H9 (cell line): Measurements from ENCODE around the gene ARHGAP27. TPM values are rescaled to one million over a fixed set of nuclear protein-coding genes. Genes with fewer than 3 reads are reported as not detected.

ENCODE experiments used
- DNase-seq: peaks from one replicate; pipeline ENCODE4 v3.0.0-alpha.2; 2017
- H2AFZ ChIP-seq: one replicate; pipeline ENCODE4 v1.6.1; 2013; ENCODE audit warnings: mild to moderate bottlenecking, low read length, control low read depth, moderate library complexity
- H2AK5ac ChIP-seq: 2 replicates; pipeline ENCODE4 v1.6.1; 2013; ENCODE audit warnings: low read length, control low read depth, mixed read lengths; ENCODE audit not compliant: insufficient read length
- H2BK120ac ChIP-seq: one replicate; pipeline ENCODE4 v1.6.1; 2013; ENCODE audit warnings: low read depth, mild to moderate bottlenecking, low read length, control low read depth, inconsistent platforms; ENCODE audit not compliant: poor library complexity, severe bottlenecking
- H2BK12ac ChIP-seq: 2 replicates; pipeline ENCODE4 v1.6.1; 2013; ENCODE audit warnings: low read length, control low read depth, mixed read lengths, low read depth; ENCODE audit not compliant: insufficient read length
- H2BK15ac ChIP-seq: 2 replicates; pipeline ENCODE4 v1.6.1; 2013; ENCODE audit warnings: low read depth, low read length, control low read depth
- H2BK20ac ChIP-seq: one replicate; pipeline ENCODE4 v1.6.1; 2013; ENCODE audit warnings: low read depth, mild to moderate bottlenecking, low read length, control low read depth, inconsistent platforms; ENCODE audit not compliant: poor library complexity, severe bottlenecking
- H2BK5ac ChIP-seq: 2 replicates; pipeline ENCODE4 v1.6.1; 2013; ENCODE audit warnings: low read length, control low read depth, mixed read lengths; ENCODE audit not compliant: insufficient read length
- H3K14ac ChIP-seq: 2 replicates; pipeline ENCODE4 v1.6.1; 2013; ENCODE audit warnings: low read length, control low read depth; ENCODE audit not compliant: insufficient read depth
- H3K18ac ChIP-seq: 2 replicates; pipeline ENCODE4 v1.6.1; 2013; ENCODE audit warnings: low read depth, mild to moderate bottlenecking, mixed read lengths, low read length, control low read depth; ENCODE audit not compliant: insufficient read length
- H3K23ac ChIP-seq: 2 replicates; pipeline ENCODE4 v1.6.1; 2013; ENCODE audit warnings: low read length, control low read depth, mixed read lengths, low read depth; ENCODE audit not compliant: insufficient read length
- H3K23me2 ChIP-seq: 2 replicates; pipeline ENCODE4 v1.6.1; 2013; ENCODE audit warnings: low read depth, mild to moderate bottlenecking, mixed read lengths, low read length, control low read depth; ENCODE audit not compliant: insufficient read length, poor library complexity, severe bottlenecking
- H3K27ac ChIP-seq: 2 replicates; pipeline ENCODE4 v1.5.1; 2013; ENCODE audit warnings: low read length, control low read depth, mixed read lengths, low read depth; ENCODE audit not compliant: insufficient read length
- H3K27me3 ChIP-seq: 2 replicates; pipeline ENCODE4 v1.6.1; 2013; ENCODE audit warnings: low read length, control low read depth, inconsistent platforms; ENCODE audit not compliant: insufficient read depth
- H3K4ac ChIP-seq: 2 replicates; pipeline ENCODE4 v1.6.1; 2013; ENCODE audit warnings: low read depth, mild to moderate bottlenecking, control low read depth, inconsistent platforms, low read length, moderate library complexity
- H3K4me1 ChIP-seq: 2 replicates; pipeline ENCODE4 v1.6.1; 2013; ENCODE audit warnings: low read length, control low read depth, inconsistent platforms; ENCODE audit not compliant: insufficient read depth
- H3K4me2 ChIP-seq: 2 replicates; pipeline ENCODE4 v1.6.1; 2013; ENCODE audit warnings: low read length, control low read depth, mixed read lengths; ENCODE audit not compliant: insufficient read length, insufficient read depth
- H3K56ac ChIP-seq: 2 replicates; pipeline ENCODE4 v1.6.1; 2013; ENCODE audit warnings: low read depth, mild to moderate bottlenecking, mixed read lengths, low read length, control low read depth; ENCODE audit not compliant: insufficient read length
- H3K79me1 ChIP-seq: 2 replicates; pipeline ENCODE4 v1.6.1; 2013; ENCODE audit warnings: low read depth, mild to moderate bottlenecking, moderate library complexity, low read length, control low read depth, inconsistent platforms; ENCODE audit not compliant: insufficient read depth, poor library complexity, severe bottlenecking
- H3K79me2 ChIP-seq: 2 replicates; pipeline ENCODE4 v1.6.1; 2013; ENCODE audit warnings: low read length, control low read depth, inconsistent platforms; ENCODE audit not compliant: insufficient read depth
- H3K9ac ChIP-seq: 2 replicates; pipeline ENCODE4 v1.6.1; 2013; ENCODE audit warnings: low read length, control low read depth, mixed read lengths; ENCODE audit not compliant: insufficient read length; ENCODE audit errors: extremely low read depth
- H3K9me3 ChIP-seq: one replicate; pipeline ENCODE4 v1.6.1; 2013; ENCODE audit warnings: low read depth, low read length, inconsistent platforms; ENCODE audit not compliant: control insufficient read depth
- H3T11ph ChIP-seq: one replicate; pipeline ENCODE4 v1.6.1; 2013; ENCODE audit warnings: mild to moderate bottlenecking, low read length, control low read depth, inconsistent platforms
- H4K20me1 ChIP-seq: one replicate; pipeline ENCODE4 v1.6.1; 2013; ENCODE audit not compliant: control insufficient read depth, insufficient read length, insufficient read depth
- H4K5ac ChIP-seq: 2 replicates; pipeline ENCODE4 v1.6.1; 2013; ENCODE audit warnings: low read depth, mild to moderate bottlenecking, mixed read lengths, low read length, control low read depth; ENCODE audit not compliant: insufficient read length
- H4K8ac ChIP-seq: replicated peaks from 2 replicates; pipeline ENCODE4 v1.6.1; 2013; ENCODE audit warnings: low read length, control low read depth, mixed read lengths, low read depth; ENCODE audit not compliant: insufficient read length
- H4K91ac ChIP-seq: 2 replicates; pipeline ENCODE4 v1.6.1; 2013; ENCODE audit warnings: low read depth, mild to moderate bottlenecking, moderate library complexity, mixed read lengths, low read length, control low read depth; ENCODE audit not compliant: insufficient read length
- H3K27ac Mint-ChIP-seq, 3 experiments: 2 replicates in 2 of 3; 3 replicates in 1 of 3; pipeline ENCODE4 v1.8.0; 2020 to 2021; ENCODE audit warnings: mixed read lengths in 3 of 3, mild to moderate bottlenecking in 1 of 3, moderate library complexity in 1 of 3
- H3K27me3 Mint-ChIP-seq: 2 replicates; pipeline ENCODE4 v1.8.0; 2021; ENCODE audit warnings: low read depth, mild to moderate bottlenecking, moderate library complexity, mixed read lengths
- H3K36me3 Mint-ChIP-seq, 3 experiments: 2 replicates in 2 of 3; 3 replicates in 1 of 3; pipeline ENCODE4 v1.8.0; 2020 to 2021; ENCODE audit warnings: low read depth in 3 of 3, mixed read lengths in 3 of 3; ENCODE audit not compliant: insufficient read depth in 1 of 3
- H3K4me1 Mint-ChIP-seq, 2 experiments: 2 replicates each; pipeline ENCODE4 v1.8.0; 2020; ENCODE audit warnings: mixed read lengths in 2 of 2
- H3K4me3 Mint-ChIP-seq, 2 experiments: 2 replicates in 1 of 2; 3 replicates in 1 of 2; pipeline ENCODE4 v1.8.0; 2020 to 2021; ENCODE audit warnings: mild to moderate bottlenecking in 2 of 2, mixed read lengths in 2 of 2, moderate library complexity in 1 of 2
- H3K9me3 Mint-ChIP-seq, 2 experiments: 2 replicates in 1 of 2; 3 replicates in 1 of 2; pipeline ENCODE4 v1.8.0; 2020; ENCODE audit warnings: mild to moderate bottlenecking in 2 of 2, mixed read lengths in 2 of 2, moderate library complexity in 1 of 2
- CTCF ChIP-seq: fragments of 200-600 bp; sonication (generic); conservative IDR thresholded peaks from 3 replicates; pipeline ENCODE4 v1.8.0; 2021; ENCODE audit warnings: antibody characterized with exemption, mild to moderate bottlenecking
- WGBS: extraction: QIAGEN DNeasy Blood & Tissue Kit; methylation state at CpG from one replicate; pipeline ENCODE4 v1.1.7; 2013; ENCODE audit warnings: missing lambda C conversion rate, low lambda C conversion rate, mixed read lengths; ENCODE audit not compliant: insufficient read length; ENCODE audit errors: extremely low coverage; 5-methylcytosine and 5-hydroxymethylcytosine counted together
- total RNA-seq: library from RNA; stranded (reverse); gene quantifications from 2 replicates; pipeline ENCODE4 v1.2.1, GENCODE V29; 2021

ARHGAP27 gene
- total RNA-seq, 1 experiment from 2014 or later = 9.9 TPM

- H2BK120ac ChIP-seq = no peak overlapping the region
- no peak overlapping the region for H2BK12ac ChIP-seq
- H2BK15ac ChIP-seq = no peak overlapping the region
- H4K20me1 ChIP-seq = no peaks in the 10 kb centered on the region
- no peaks in the 10 kb centered on the region for H3K4me1 ChIP-seq
- H2AFZ ChIP-seq = no peak overlapping the region
- H3T11ph ChIP-seq = no peak overlapping the region
- H2BK5ac ChIP-seq = no peak overlapping the region
- Mint-ChIP-seq H3K4me1 (peaks cover 26 to 36% of the 10 kb centered on the region in 2 experiments), H3K27me3 (peaks cover 20% of the 10 kb centered on the region), H3K36me3 (no peaks in the 10 kb centered on the region), H3K4me3 (no peak overlapping the region), H3K9me3 (no peaks in the 10 kb centered on the region; a peak in 1 of 5 replicates), H3K27ac (no peak overlapping the region)
- H3K14ac ChIP-seq = no peak overlapping the region
- no peak overlapping the region for H3K4me2 ChIP-seq
- no peak overlapping the region for H3K56ac ChIP-seq
- H4K8ac ChIP-seq = no peak overlapping the region
- no peaks in the 10 kb centered on the region for H3K9me3 ChIP-seq
- no peaks in the 10 kb centered on the region for H3K79me2 ChIP-seq
- no peak overlapping the region for H4K91ac ChIP-seq
- no peak overlapping the region for H2AK5ac ChIP-seq
- H4K5ac ChIP-seq = no peak overlapping the region
- no peaks in the 10 kb centered on the region for H3K79me1 ChIP-seq
- no peaks in the 10 kb centered on the region for H3K23me2 ChIP-seq
- no peak overlapping the region for H3K27ac ChIP-seq
- no peak overlapping the region for H3K18ac ChIP-seq
- H2BK20ac ChIP-seq = no peak overlapping the region
- DNase-seq = no peak
- no peak overlapping the region for H3K4ac ChIP-seq
- no peak for TF ChIP-seq CTCF
- no peaks in the 10 kb centered on the region for H3K27me3 ChIP-seq
- WGBS = no CpG with 5 or more reads among the region's 3 CpGs
- H3K9ac ChIP-seq = no peak overlapping the region
- no peak overlapping the region for H3K23ac ChIP-seq
These were observed 50.4 kb downstream of the ARHGAP27 start for GRCh38 chr17:45382226-45382625.
